ENCODE data around the gene UTF1. TPM values are rescaled to one million over a fixed set of nuclear protein-coding genes. Genes with fewer than 3 reads are reported as not detected.
A peak's percentile ranks its signal among the peaks of the same experiment; 100 is the strongest.

Gene UTF1
- total and polyA plus RNA-seq, 2 of the 8 experiments (the other 6 are each of a cell fraction or from before 2014, with no cell fraction given) = 0.47 to 21.8 TPM

GRCh38 chr10:133196936-133197758 is 32.9 kb upstream of the UTF1 start:
- Histone ChIP-seq H3K4me3 (ENCODE audit: extremely low read depth in 1 of 4, insufficient read depth in 2 of 4, low read depth in 3 of 4, low read length in 4 of 4) (no peak overlapping the region), H4K20me1 (replicated peaks in 1 of 2; ENCODE audit: control insufficient read depth in 1 of 2, insufficient read depth in 2 of 2, low read length in 2 of 2) (no peaks in the 10 kb centered on the region), H2AFZ (ENCODE audit: low read length) (no peak overlapping the region), H3K36me3 (ENCODE audit: control insufficient read depth in 2 of 4, insufficient read depth in 4 of 4, low read length in 3 of 4) (peaks cover 0 to 4% (median 0%) of the 10 kb centered on the region in 4 experiments; a peak in 2 of 8 replicates), H4K5ac (ENCODE audit: insufficient read length, low read depth, low read length) (no peak overlapping the region), H3K4ac (replicated peaks; ENCODE audit: insufficient read length, low read depth, low read length) (no peak overlapping the region), H2BK5ac (ENCODE audit: low read depth, low read length) (no peak overlapping the region), H4K8ac (ENCODE audit: extremely low read depth, insufficient read depth, low read length) (0 out of 2 replicates have a peak overlapping the region, but pooled peaks have one; percentile 35), H3K23me2 (ENCODE audit: low read depth, low read length) (no peaks in the 10 kb centered on the region), H3K27ac (ENCODE audit: low read depth, low read length) (no peak overlapping the region), H3K4me1 (replicated peaks in 1 of 4; ENCODE audit: control insufficient read depth in 3 of 4, insufficient read depth in 4 of 4, low read length in 3 of 4) (no peaks in the 10 kb centered on the region), H3K18ac (ENCODE audit: extremely low read depth, low read length) (no peak overlapping the region), H3K9me3 (ENCODE audit: insufficient read depth in 2 of 2, low read depth in 1 of 2, low read length in 1 of 2) (peaks cover 3 to 8% of the 10 kb centered on the region in 2 experiments; a peak in 3 of 4 replicates), H3K56ac (replicated peaks; ENCODE audit: insufficient read length, low read depth, low read length) (no peak overlapping the region), H2AK5ac (ENCODE audit: low read depth, low read length) (no peak overlapping the region), H2BK15ac (ENCODE audit: low read length) (no peak overlapping the region; the same call in 1 of the 2 replicates), H3K27me3 (replicated peaks in 1 of 4; ENCODE audit: control insufficient read depth in 3 of 4, extremely low read depth in 1 of 4, insufficient read depth in 3 of 4, low read length in 3 of 4) (no peaks in the 10 kb centered on the region), H2BK120ac (replicated peaks; ENCODE audit: low read depth, low read length) (no peak overlapping the region), H2BK20ac (ENCODE audit: low read length) (no peak overlapping the region), H3K79me1 (ENCODE audit: low read depth, low read length) (0 out of 2 replicates have a peak, but pooled peaks cover 2% of the 10 kb centered on the region), H3K23ac (ENCODE audit: insufficient read length) (no peak overlapping the region), H3K79me2 (ENCODE audit: control insufficient read depth in 1 of 2, insufficient read depth in 2 of 2, low read length in 2 of 2) (no peaks in the 10 kb centered on the region), H2BK12ac (ENCODE audit: low read depth, low read length) (no peak overlapping the region), H4K91ac (replicated peaks; ENCODE audit: insufficient read length, low read length) (peak overlapping the region; percentile 81), H3K4me2 (ENCODE audit: insufficient read depth in 1 of 2, low read depth in 2 of 2, low read length in 2 of 2) (no peak overlapping the region), H3K14ac (ENCODE audit: insufficient read length) (no peak overlapping the region), H3K9ac (replicated peaks in 1 of 4; ENCODE audit: extremely low read depth in 1 of 4, low read depth in 3 of 4, low read length in 3 of 4) (no peak overlapping the region)
- DNase-seq (ENCODE audit: low read depth in 1 of 2, low spot score in 2 of 2) (no peak), FAIRE-seq (no peak)
- 86% methylated on average over 25 of the region's 40 CpGs; no CpG with 5 or more reads in 1 of the 2 experiments for WGBS, 2 experiments (ENCODE audit: extremely low coverage in 1 of 2, insufficient coverage in 1 of 2, insufficient read length in 1 of 2, insufficient replicate concordance in 2 of 2, low coverage in 1 of 2, low lambda C conversion rate in 2 of 2, missing lambda C conversion rate in 1 of 2)
- POLR2A ChIA-PET (ENCODE audit: partially characterized antibody) = interaction anchor here (1.1 to 2.9 kb wide), 11 partner anchors 10 to 53 kb away, joined by 3 to 11 read pairs (median 5); no protein-coding TSS in a partner anchor
- CTCF ChIA-PET (ENCODE audit: partially characterized antibody) = interaction anchor here (0.6 to 4.5 kb wide), 17 partner anchors 9 to 293 kb away, joined by 3 to 40 read pairs (median 5); partner anchors contain the start of gene KNDC1
- TF ChIP-seq MAFK (IDR thresholded peaks at IDR 0.05; ENCODE audit: low read depth, low read length) = no peak
- no peak for TF ChIP-seq ATF2 (IDR thresholded peaks at IDR 0.05; ENCODE audit: low read length)
- TF ChIP-seq SP1 (IDR thresholded peaks at IDR 0.05; ENCODE audit: low read depth, low read length) = no peak
- TF ChIP-seq CBX5 (IDR thresholded peaks at IDR 0.05; ENCODE audit: low read depth, low read length) = no peak
- no peak for TF ChIP-seq TAF7 (optimal IDR thresholded peaks at IDR 0.05; ENCODE audit: borderline replicate concordance, low read depth, low read length)
- no peak for TF ChIP-seq BACH1 (IDR thresholded peaks at IDR 0.05; ENCODE audit: low read length)
- no peak for TF ChIP-seq SIN3A (conservative IDR thresholded peaks at IDR 0.05 in 1 of 2, IDR thresholded peaks at IDR 0.05 in 1 of 2; ENCODE audit: low read depth in 1 of 2, low read length in 2 of 2)
